ENCODE data around the gene INAFM1.

The INAFM1 gene

DNA sequence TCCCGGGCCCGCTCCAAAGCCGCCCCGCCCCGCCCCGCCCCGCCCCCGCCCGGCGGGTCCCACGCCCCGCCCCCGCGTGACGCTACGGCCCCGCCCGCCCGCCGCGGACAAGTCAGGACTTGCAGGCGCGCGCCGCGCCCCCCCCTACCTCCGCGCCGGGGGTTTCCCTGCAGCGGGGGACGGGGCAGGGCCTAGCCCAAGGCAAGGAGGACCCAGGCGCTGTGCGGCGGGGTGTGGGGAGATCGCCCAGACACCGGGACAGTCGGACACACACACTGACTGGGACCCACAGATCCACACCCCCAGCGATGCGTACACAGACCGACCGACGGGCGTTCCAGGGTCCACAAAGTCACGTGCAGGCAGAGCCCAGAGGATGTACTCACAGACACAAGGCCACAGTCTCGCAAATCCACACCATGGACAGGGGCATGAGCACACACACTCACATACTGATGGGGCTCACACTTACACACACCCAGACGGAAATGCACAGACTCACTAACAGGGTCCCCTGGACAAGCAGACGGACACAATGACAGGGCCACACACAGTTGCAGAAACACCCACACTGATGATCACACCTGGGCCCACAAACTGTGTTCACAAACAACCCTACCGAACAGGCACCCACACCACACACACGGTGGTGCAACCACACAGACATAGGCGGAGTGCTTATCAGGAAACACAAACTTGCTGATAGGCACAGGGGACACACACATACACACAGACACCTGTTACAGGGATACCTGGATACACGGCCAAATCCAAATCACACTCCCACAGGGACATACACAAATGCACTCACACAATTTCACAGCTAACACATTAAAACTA, 43.2 kb upstream of the INAFM1 start:
- Histone ChIP-seq H3K9me3 (ENCODE audit: control insufficient read depth, insufficient read depth, low read length) (no peaks in the 10 kb centered on the region), H4K20me1 (ENCODE audit: control insufficient read depth, insufficient read depth, low read depth, low read length) (no peaks in the 10 kb centered on the region), H3K4me2 (ENCODE audit: low read length) (peak overlapping the region; percentile 99), H3K4me1 (ENCODE audit: control insufficient read depth, low read length) (peaks cover 58% of the 10 kb centered on the region), H3F3A (ENCODE audit: control insufficient read depth, insufficient read depth) (peaks cover 26% of the 10 kb centered on the region), H3K4me3 (ENCODE audit: low read length) (peak overlapping the region; percentile 81), H3K79me2 (ENCODE audit: control insufficient read depth, low read length) (peaks cover 5% of the 10 kb centered on the region; the same call in 1 of the 2 replicates), H3K27ac (ENCODE audit: low read depth, low read length) (peak overlapping the region; percentile 43), H3K36me3 (ENCODE audit: control insufficient read depth, low read length) (0 out of 2 replicates have a peak, but pooled peaks cover 3% of the 10 kb centered on the region), H3K9me2 (replicated peaks; ENCODE audit: control insufficient read depth, low read length) (no peaks in the 10 kb centered on the region), H3K27me3 (ENCODE audit: control insufficient read depth, low read length) (peaks cover 7% of the 10 kb centered on the region)
- TF ChIP-seq CTCF (IDR thresholded peaks at IDR 0.05; ENCODE audit: low read depth, low read length, poor library complexity, severe bottlenecking) (no peak), EZH2phosphoT487 (IDR thresholded peaks at IDR 0.05; ENCODE audit: borderline replicate concordance, low read length) (no peak)

GRCh38 chr19:47232422-47233211, 42.1 kb upstream of the INAFM1 start:
- no peaks in the 10 kb centered on the region for H3K9me2 ChIP-seq (replicated peaks; ENCODE audit: control insufficient read depth, low read length)
- peak overlapping the region; percentile 98 for H3K4me2 ChIP-seq (ENCODE audit: low read length)
- no peak for TF ChIP-seq EZH2phosphoT487 (IDR thresholded peaks at IDR 0.05; ENCODE audit: borderline replicate concordance, low read length)
- H3K9me3 ChIP-seq (ENCODE audit: control insufficient read depth, insufficient read depth, low read length): no peaks in the 10 kb centered on the region
- peaks cover 7% of the 10 kb centered on the region for H3K27me3 ChIP-seq (ENCODE audit: control insufficient read depth, low read length)
- H3K4me3 ChIP-seq (ENCODE audit: low read length): peak overlapping the region; percentile 81; the same call in 1 of the 2 replicates
- H3K36me3 ChIP-seq (ENCODE audit: control insufficient read depth, low read length): no peaks in the 10 kb centered on the region
- peaks cover 56% of the 10 kb centered on the region for H3K4me1 ChIP-seq (ENCODE audit: control insufficient read depth, low read length)
- H3F3A ChIP-seq (ENCODE audit: control insufficient read depth, insufficient read depth): peaks cover 22% of the 10 kb centered on the region
- no peaks in the 10 kb centered on the region for H4K20me1 ChIP-seq (ENCODE audit: control insufficient read depth, insufficient read depth, low read depth, low read length)
- H3K27ac ChIP-seq (ENCODE audit: low read depth, low read length): 0 out of 2 replicates have a peak overlapping the region, but pooled peaks have one; percentile 13
- peaks cover 5% of the 10 kb centered on the region; the same call in 1 of the 2 replicates for H3K79me2 ChIP-seq (ENCODE audit: control insufficient read depth, low read length)

DNA sequence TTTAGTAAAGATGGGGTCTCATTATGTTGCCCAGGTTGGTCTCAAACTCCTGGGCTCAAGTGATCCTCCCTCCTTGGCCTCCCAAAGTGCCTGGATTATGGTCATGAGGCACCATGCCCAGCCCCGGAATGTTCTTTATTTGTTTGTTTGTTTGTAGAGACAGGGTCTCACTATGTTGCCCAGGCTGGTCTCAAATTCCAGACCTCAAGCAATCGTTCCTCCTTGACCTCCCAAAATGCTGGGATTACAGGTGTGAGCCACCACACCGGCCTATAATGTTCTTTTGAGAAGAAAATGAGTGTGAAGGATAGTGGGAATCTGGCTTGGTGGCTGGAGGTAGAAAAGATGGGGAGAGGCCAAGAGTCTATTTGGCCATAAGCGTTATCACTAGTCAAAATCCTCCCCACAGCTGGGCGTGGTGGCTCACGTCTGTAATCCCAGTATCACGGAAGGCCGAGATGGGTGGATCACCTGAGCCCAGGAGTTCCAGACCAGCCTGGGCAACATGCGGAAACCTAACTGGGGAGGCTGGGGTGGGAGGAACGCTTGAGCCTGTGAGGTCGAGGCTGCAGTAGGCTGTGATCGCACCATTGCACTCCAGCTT, 38.5 kb upstream of the INAFM1 start:
- TF ChIP-seq CTCF (IDR thresholded peaks at IDR 0.05; ENCODE audit: low read depth, low read length, poor library complexity, severe bottlenecking) (no peak), EZH2phosphoT487 (IDR thresholded peaks at IDR 0.05; ENCODE audit: borderline replicate concordance, low read length) (no peak)
- Histone ChIP-seq H3K4me3 (ENCODE audit: low read length) (no peak overlapping the region), H3K4me1 (ENCODE audit: control insufficient read depth, low read length) (peaks cover 54% of the 10 kb centered on the region), H4K20me1 (ENCODE audit: control insufficient read depth, insufficient read depth, low read depth, low read length) (no peaks in the 10 kb centered on the region), H3K9me2 (replicated peaks; ENCODE audit: control insufficient read depth, low read length) (no peaks in the 10 kb centered on the region), H3K27ac (ENCODE audit: low read depth, low read length) (no peak overlapping the region), H3K4me2 (ENCODE audit: low read length) (no peak overlapping the region), H3K36me3 (ENCODE audit: control insufficient read depth, low read length) (no peaks in the 10 kb centered on the region), H3K27me3 (ENCODE audit: control insufficient read depth, low read length) (peaks cover 22% of the 10 kb centered on the region), H3K9me3 (ENCODE audit: control insufficient read depth, insufficient read depth, low read length) (no peaks in the 10 kb centered on the region), H3K79me2 (ENCODE audit: control insufficient read depth, low read length) (no peaks in the 10 kb centered on the region), H3F3A (ENCODE audit: control insufficient read depth, insufficient read depth) (peaks cover 11% of the 10 kb centered on the region)

Measured in DOHH2 (cell line).